SJSA1 (cell line): ENCODE measurements around the gene CDPF1. TPM values are rescaled to one million over a fixed set of nuclear protein-coding genes. Genes with fewer than 3 reads are reported as not detected.

Experiments
- DNase-seq, 2 experiments: peaks; one replicate each; pipeline ENCODE4 v3.0.0-alpha.2; 2015 to 2020; ENCODE audit warnings: low spot score in 2 of 2, low read depth in 1 of 2
- H3K27ac ChIP-seq: fragments of 250-450 bp; sonication (Bioruptor Pico); 2 replicates; pipeline ENCODE4 v1.5.1; 2020; ENCODE audit warnings: mild to moderate bottlenecking, moderate library complexity
- H3K27me3 ChIP-seq: fragments of 250-450 bp; sonication (Bioruptor Pico); replicated peaks from 2 replicates; pipeline ENCODE4 v1.5.1; 2020; ENCODE audit warnings: mild to moderate bottlenecking, moderate library complexity
- H3K36me3 ChIP-seq: fragments of 250-450 bp; sonication (Bioruptor Pico); 2 replicates; pipeline ENCODE4 v1.5.1; 2020; ENCODE audit warnings: mild to moderate bottlenecking
- H3K4me1 ChIP-seq: fragments of 250-450 bp; sonication (Bioruptor Pico); replicated peaks from 2 replicates; pipeline ENCODE4 v1.6.1; 2021; ENCODE audit warnings: mild to moderate bottlenecking
- H3K4me3 ChIP-seq: fragments of 250-450 bp; sonication (Bioruptor Pico); 2 replicates; pipeline ENCODE4 v1.5.1; 2020; ENCODE audit warnings: mild to moderate bottlenecking
- H3K9me3 ChIP-seq: fragments of 250-450 bp; sonication (Bioruptor Pico); replicated peaks from 2 replicates; pipeline ENCODE4 v1.5.1; 2020; ENCODE audit warnings: mild to moderate bottlenecking
- total RNA-seq: library from RNA; depleted of rRNA; stranded (reverse); fragments of >200 nt; shearing (Covaris generic); gene quantifications from 2 replicates; pipeline ENCODE4 v1.2.3, GENCODE V29; 2014; rRNA removed

The CDPF1 gene, protein sequence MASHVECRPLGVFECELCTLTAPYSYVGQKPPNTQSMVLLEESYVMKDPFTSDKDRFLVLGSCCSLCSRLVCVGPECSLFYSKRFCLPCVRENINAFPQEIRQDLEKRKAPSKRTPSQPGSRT
- total RNA-seq = 10.9 and 18.1 TPM in 2 replicates

DNA sequence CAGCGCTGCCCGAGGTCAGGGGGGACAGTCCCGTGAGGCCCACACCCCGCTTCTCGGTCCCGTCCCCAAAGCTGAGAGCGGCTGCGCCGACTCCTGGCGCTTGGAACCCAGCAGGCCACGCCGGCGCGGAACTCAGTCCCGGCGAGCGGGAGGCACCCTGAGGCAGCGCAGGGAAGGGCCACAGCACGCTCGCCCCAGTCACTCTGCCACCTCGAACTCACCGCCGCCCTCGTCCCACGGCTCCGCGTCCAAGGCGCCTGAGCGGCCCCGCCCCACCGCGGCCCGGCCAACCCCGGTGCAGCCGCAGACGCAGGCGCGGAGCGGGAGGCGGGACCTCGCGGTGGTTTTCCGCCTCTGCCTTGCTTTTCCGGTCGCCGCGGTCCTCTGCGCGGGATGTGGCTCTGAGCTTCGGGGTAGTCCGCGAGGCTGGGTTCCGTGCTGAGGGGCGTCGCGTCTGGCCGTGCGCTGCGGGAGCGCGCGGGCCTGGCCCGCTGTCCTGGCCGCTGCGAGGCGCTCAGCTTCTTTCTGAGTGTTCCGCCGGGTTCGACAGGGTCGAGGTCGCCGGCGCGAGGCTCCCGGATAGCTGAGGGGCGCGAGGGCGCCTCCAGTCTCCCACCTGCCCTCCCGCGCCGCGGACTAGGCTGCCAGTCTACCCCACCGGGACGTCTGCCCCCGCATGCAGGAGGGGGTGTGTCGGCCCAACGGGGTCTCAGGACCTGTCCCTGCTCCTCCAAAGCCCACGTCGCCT is at the start of gene CDPF1:
CDPF1 (minus strand) TSS at position 259 of the 748 bp plus-strand sequence. CDS start 2,009 bp downstream, outside the sequence.
- peak within 1 kb of the TSS; percentile 67 for H3K27ac ChIP-seq
- no peaks in the 10 kb centered on the region for H3K27me3 ChIP-seq
- peak within 1 kb of the TSS; percentile 86 for H3K4me3 ChIP-seq
- H3K4me1 ChIP-seq = peaks cover 18% of the 10 kb centered on the region
- no peaks in the 10 kb centered on the region for H3K9me3 ChIP-seq
- 0 out of 2 replicates have a peak, but pooled peaks cover 7% of the 10 kb centered on the region for H3K36me3 ChIP-seq
- DNase-seq = peak; percentile 87 to 90

- peaks cover 33% of the 10 kb centered on the region for H3K4me1 ChIP-seq
- no peak overlapping the region for H3K4me3 ChIP-seq
- peaks cover 67% of the 10 kb centered on the region for H3K36me3 ChIP-seq
- no peaks in the 10 kb centered on the region for H3K27me3 ChIP-seq
- H3K27ac ChIP-seq = no peak overlapping the region
- H3K9me3 ChIP-seq = no peaks in the 10 kb centered on the region
- no peak for DNase-seq
These were observed 49.0 kb upstream of the CDPF1 start for GRCh38 chr22:46299101-46299500.

- Histone ChIP-seq H3K27me3 (no peaks in the 10 kb centered on the region), H3K4me1 (peaks cover 25% of the 10 kb centered on the region), H3K27ac (peak overlapping the region; percentile 84), H3K9me3 (no peaks in the 10 kb centered on the region), H3K4me3 (peak overlapping the region; percentile 80), H3K36me3 (peaks cover 56% of the 10 kb centered on the region)
- peak in 1 of 2 experiments; percentile 61 for DNase-seq
These were observed 47.2 kb upstream of the CDPF1 start for GRCh38 chr22:46297151-46297812.

GRCh38 chr22:46296257-46297150 is 46.4 kb upstream of the CDPF1 start, which contains the start of gene GTSE1:
Gene GTSE1, plus strand, starts transcription at chr22:46296870. Its CDS starts 531 bp downstream, at chr22:46297401.
- Histone ChIP-seq H3K27me3 (no peaks in the 10 kb centered on the region), H3K36me3 (peaks cover 59% of the 10 kb centered on the region), H3K4me1 (peaks cover 25% of the 10 kb centered on the region), H3K4me3 (peak within 1 kb of the TSS; percentile 80), H3K9me3 (no peaks in the 10 kb centered on the region), H3K27ac (peak within 1 kb of the TSS; percentile 84)
- peak; percentile 94 to 99 for DNase-seq

DNA sequence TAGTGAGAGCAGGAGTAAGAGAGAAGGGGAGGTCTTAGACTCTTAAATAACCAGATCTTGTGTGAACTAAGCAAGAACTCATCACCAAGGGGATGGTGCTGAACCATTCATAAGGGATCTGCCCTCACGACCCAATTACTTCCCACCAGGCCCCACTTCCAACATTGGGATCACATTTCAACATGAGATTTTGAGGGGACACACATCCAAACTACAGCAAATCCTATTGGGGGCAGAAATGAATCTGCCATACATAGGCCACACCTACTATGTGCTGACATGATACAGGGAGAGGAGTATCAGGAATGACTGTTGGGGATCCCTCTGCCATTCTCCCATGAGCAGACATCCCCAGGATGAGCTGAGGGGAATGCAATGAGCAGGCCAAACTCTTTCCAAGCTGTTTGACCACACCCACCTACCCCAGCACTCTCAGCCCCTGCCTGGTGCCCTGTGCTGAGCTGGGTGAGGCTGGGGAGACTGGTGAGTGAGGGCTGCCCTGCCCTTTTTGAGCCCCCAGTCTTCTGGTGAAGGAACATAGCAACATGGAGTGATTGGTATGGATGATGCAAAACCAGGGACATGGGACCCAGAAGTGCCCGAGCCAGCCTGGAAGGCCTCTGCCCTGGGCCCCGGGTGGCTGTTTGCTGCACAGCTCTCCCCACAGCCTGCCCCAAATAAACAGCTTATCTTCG is 45.3 kb upstream of the CDPF1 start:
- peak overlapping the region; percentile 80 for H3K4me3 ChIP-seq
- H3K27ac ChIP-seq = peak overlapping the region; percentile 84

GRCh38 chr22:46294784-46295183 is 44.7 kb upstream of the CDPF1 start:
- H3K4me1 ChIP-seq = peaks cover 25% of the 10 kb centered on the region
- H3K27me3 ChIP-seq = no peaks in the 10 kb centered on the region
- H3K36me3 ChIP-seq = peaks cover 49% of the 10 kb centered on the region
- no peaks in the 10 kb centered on the region for H3K9me3 ChIP-seq
- no peak for DNase-seq
- no peak overlapping the region for H3K27ac ChIP-seq
- no peak overlapping the region for H3K4me3 ChIP-seq

More for the DNA sequence above, 45.3 kb upstream of the CDPF1 start:
- no peak for DNase-seq
- Histone ChIP-seq H3K9me3 (no peaks in the 10 kb centered on the region), H3K4me1 (peaks cover 25% of the 10 kb centered on the region), H3K27me3 (no peaks in the 10 kb centered on the region), H3K36me3 (peaks cover 55% of the 10 kb centered on the region)

DNA sequence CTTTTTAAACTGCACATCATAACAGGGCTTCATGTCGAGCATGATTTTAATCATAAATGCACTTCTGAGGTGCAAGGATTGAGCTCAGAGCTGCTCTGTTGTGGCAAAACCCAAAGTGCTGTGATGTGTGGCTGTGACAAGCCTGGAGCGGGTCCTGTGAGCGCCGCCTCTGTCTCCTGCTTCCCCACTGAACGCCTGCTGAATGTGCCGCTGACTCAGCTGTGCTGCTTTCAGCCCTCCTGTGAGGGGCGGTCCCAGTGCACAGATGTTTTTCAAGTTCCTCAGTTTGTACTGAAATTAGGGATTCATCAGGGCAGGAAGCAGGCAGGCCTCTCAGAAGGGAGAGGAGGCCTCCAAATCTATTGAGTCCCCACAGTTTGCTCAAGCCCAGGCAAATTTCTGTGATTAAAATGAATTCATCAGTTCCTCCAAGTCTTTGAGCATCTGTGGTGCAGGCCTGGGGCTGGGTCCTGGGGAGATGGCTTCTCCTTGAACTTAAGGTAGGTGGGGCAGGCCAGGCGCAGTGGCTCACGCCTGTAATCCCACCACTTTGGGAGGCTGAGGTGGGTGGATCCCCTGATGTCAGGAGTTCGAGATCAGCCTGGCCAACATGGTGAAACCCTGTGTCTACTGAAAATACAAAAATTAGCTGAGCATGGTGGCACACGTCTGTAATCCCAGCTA is 43.6 kb upstream of the CDPF1 start:
- H3K27me3 ChIP-seq = no peaks in the 10 kb centered on the region
- no peaks in the 10 kb centered on the region for H3K9me3 ChIP-seq
- H3K4me3 ChIP-seq = no peak overlapping the region
- H3K27ac ChIP-seq = no peak overlapping the region
- H3K36me3 ChIP-seq = peaks cover 40% of the 10 kb centered on the region
- DNase-seq = no peak
- H3K4me1 ChIP-seq = peaks cover 25% of the 10 kb centered on the region

GRCh38 chr22:46292732-46293131 is 42.6 kb upstream of the CDPF1 start:
- peaks cover 35% of the 10 kb centered on the region for H3K36me3 ChIP-seq
- H3K4me1 ChIP-seq = peaks cover 17% of the 10 kb centered on the region

DNA sequence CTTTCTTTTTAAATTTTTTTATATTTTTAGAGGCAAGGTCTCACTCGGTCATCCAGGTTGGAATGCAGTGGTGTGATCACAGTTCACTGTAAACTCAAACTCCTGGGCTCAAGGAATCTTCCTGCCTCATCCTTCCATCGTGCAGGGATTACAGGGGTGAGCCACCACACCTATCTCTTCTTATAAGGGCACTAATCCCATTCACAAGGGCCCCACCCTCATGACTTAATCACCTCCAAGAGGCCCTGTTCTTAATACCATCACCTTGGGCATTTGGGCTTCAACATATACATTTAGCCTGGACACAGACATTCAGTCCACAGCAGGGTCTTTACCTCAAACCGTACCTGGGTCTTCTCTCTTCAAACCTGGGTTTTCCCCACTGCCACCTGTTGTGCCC is 42.1 kb upstream of the CDPF1 start:
- Histone ChIP-seq H3K27me3 (no peaks in the 10 kb centered on the region), H3K9me3 (no peaks in the 10 kb centered on the region), H3K4me1 (peaks cover 14% of the 10 kb centered on the region), H3K27ac (no peak overlapping the region), H3K36me3 (peaks cover 32% of the 10 kb centered on the region), H3K4me3 (no peak overlapping the region)
- no peak for DNase-seq

More at GRCh38 chr22:46292732-46293131, 42.6 kb upstream of the CDPF1 start:
- no peaks in the 10 kb centered on the region for H3K27me3 ChIP-seq
- H3K27ac ChIP-seq = no peak overlapping the region
- no peak overlapping the region for H3K4me3 ChIP-seq
- H3K9me3 ChIP-seq = no peaks in the 10 kb centered on the region
- DNase-seq = no peak

GRCh38 chr22:46290843-46291785 is 41.0 kb upstream of the CDPF1 start:
- Histone ChIP-seq H3K4me3 (no peak overlapping the region), H3K36me3 (peaks cover 34% of the 10 kb centered on the region), H3K27me3 (no peaks in the 10 kb centered on the region), H3K27ac (no peak overlapping the region), H3K4me1 (peaks cover 11% of the 10 kb centered on the region), H3K9me3 (no peaks in the 10 kb centered on the region)
- no peak for DNase-seq

DNA sequence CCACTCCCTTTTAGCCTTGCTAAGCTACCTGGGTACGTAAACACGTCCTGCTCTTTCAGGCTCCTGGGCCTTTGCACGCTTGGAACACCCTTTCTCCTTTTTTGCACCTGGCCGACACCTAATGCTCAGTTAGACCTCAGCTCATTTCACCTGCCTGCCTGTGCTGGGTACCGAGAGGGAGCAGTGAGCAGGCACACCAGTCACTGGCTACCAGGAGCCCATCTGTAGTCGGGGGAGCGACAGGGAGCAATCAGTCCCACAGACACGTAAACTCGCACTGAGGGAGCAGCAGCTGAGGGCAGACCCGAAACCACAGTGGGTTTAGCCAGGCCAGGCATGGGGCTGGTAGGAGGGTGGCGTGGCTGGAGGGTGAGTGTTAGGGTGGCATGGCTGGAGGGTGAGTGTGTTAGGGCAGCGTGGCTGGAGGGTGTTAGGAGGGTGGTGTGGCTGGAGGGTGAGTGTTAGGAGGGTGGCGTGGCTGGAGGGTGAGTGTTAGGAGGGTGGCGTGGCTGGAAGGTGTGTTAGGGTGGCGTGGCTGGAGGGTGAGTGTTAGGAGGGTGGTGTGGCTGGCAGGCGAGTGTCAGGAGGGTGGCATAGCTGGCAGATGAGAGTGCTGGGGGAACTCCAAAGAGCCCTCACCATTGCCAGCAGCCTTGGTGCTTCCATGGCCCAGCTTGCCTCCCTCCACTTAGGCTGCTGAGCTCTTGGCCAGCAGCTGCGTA is 40.2 kb upstream of the CDPF1 start:
- peaks cover 39% of the 10 kb centered on the region for H3K36me3 ChIP-seq
- no peak for DNase-seq
- H3K4me3 ChIP-seq = no peak overlapping the region

More for the DNA sequence above, 40.2 kb upstream of the CDPF1 start:
- Histone ChIP-seq H3K4me1 (peaks cover 3% of the 10 kb centered on the region), H3K9me3 (no peaks in the 10 kb centered on the region), H3K27ac (no peak overlapping the region), H3K27me3 (no peaks in the 10 kb centered on the region)
